NCI-H2227 treated with DMSO at 0.1 percent for 48 hours (cell line): ENCODE results near the gene ETDC.

Experiments
- DNase-seq: peaks from one replicate; lab custom pipeline; 2025; lab: John Stamatoyannopoulos, UW

ETDC gene

GRCh38 chrX:135346975-135347374 is 37.7 kb downstream of the ETDC start:
- DNase-seq = no peak

- no peak for DNase-seq
These were observed 38.2 kb downstream of the ETDC start for GRCh38 chrX:135347381-135348016.

GRCh38 chrX:135354288-135354687 is 45.0 kb downstream of the ETDC start:
- DNase-seq = no peak
